ENCODE results near the gene MACROD2.

DNA sequence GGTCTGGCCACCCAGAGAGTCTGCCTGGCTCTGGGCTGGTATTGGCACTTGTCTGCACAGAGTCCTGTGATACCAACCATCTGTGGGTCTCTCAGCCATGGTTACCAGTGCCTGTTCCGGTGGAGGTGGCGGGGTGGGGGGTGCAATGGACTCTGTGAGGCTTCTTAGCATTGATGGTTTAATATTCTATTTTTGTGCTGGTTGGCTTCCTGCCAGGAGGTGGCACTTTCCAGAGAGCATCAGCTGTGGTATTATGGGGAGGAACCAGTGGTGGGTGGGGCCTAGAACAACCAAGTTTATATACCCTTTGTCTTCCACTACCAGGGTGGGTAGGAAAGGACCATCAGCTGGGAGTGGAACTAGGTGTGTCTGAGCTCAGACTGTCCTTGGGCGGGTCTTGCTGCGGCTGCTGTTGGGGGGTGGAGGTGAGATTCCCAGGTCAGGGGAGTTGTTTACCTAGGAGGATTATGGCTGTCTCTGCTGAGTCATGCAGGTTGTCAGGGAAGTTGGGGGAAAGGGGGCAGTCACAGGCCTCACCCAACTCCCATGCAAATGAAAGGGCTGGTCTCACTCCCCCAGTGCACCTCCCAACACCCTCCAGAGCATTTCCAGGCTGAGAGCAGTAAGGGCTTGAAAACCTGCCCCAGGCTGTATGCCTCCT lies 224.6 kb downstream of the MACROD2 start:
- TF ChIP-seq CTCF (IDR thresholded peaks at IDR 0.05) (no peak), ZFX (IDR thresholded peaks at IDR 0.05; ENCODE audit: borderline replicate concordance) (no peak)
